ENCODE results near the gene CBLN3.

DNA sequence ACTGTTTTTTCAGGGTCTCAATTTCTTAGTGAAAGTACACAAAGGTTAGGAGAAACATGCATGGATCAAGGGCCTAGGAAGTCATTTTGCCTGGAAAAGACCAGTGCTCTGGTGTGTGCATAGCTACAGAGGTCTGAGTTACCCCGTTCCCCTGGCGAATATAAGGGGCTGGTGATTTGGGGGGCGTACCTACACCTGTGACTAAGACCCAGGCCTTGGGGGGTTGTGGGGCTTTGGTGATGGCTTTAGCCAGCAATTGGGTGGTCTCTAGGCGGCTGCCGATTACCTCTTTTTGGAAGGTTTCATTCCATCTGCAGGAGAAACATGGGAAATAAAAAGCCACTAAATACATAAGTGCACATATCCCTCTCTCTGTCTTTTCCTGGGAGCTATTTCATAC, 12.0 kb upstream of the CBLN3 start:
- TF ChIP-seq, protein P1, sequence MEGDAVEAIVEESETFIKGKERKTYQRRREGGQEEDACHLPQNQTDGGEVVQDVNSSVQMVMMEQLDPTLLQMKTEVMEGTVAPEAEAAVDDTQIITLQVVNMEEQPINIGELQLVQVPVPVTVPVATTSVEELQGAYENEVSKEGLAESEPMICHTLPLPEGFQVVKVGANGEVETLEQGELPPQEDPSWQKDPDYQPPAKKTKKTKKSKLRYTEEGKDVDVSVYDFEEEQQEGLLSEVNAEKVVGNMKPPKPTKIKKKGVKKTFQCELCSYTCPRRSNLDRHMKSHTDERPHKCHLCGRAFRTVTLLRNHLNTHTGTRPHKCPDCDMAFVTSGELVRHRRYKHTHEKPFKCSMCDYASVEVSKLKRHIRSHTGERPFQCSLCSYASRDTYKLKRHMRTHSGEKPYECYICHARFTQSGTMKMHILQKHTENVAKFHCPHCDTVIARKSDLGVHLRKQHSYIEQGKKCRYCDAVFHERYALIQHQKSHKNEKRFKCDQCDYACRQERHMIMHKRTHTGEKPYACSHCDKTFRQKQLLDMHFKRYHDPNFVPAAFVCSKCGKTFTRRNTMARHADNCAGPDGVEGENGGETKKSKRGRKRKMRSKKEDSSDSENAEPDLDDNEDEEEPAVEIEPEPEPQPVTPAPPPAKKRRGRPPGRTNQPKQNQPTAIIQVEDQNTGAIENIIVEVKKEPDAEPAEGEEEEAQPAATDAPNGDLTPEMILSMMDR (IDR thresholded peaks at IDR 0.05), result no peak
- TF ChIP-seq POLR2A (IDR thresholded peaks at IDR 0.05), result no peak
